SK-N-SH treated with all-trans-retinoic acid at 6 μM for 48 hours (cell line): ENCODE results near the gene DCAF15.

Experiments
- RARB ChIP-seq: fragments of 250-450 bp; sonication (Bioruptor Pico); IDR thresholded peaks from 2 replicates; pipeline ENCODE4 v1.8.0; 2021; ENCODE audit warnings: mild to moderate bottlenecking, moderate library complexity
- ZFP30 ChIP-seq: fragments of 450-650 bp; formaldehyde crosslinking; IDR thresholded peaks from 2 replicates; pipeline ENCODE4 v1.5.0; 2022; ENCODE audit warnings: mild to moderate bottlenecking, moderate library complexity
- ZNF565 ChIP-seq: fragments of 450-650 bp; formaldehyde crosslinking; conservative IDR thresholded peaks from 2 replicates; pipeline ENCODE4 v1.5.0; 2020; ENCODE audit warnings: low read depth, mild to moderate bottlenecking, moderate library complexity

DNA sequence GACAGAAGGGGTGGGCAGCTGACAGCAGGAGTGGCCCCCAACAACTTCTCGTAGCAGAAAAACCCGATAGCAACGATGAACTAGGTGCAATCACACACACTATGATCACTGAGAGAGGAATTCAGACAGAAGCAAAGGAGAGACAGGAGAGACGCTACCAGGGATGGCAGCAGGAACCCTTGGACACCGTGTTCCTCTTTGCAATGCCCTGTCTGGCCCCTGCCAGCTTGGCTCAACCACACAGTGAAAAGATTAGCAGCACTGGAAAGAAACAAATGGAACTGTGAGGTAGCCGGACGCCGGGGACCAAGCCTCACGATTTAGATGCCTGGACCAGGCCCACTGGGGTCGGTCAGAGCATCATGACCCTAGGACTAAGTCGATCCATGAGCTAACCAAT lies 23.6 kb downstream of the DCAF15 start:
- TF ChIP-seq ZFP30 (CRISPR knock-in tag) (no peak), RARB (no peak), ZNF565 (no peak)
